HepG2 (cell line): ENCODE measurements around the gene JAKMIP2. TPM values are rescaled to one million over a fixed set of nuclear protein-coding genes. Genes with fewer than 3 reads are reported as not detected.

Experiments used
- ATF5 ChIP-seq: sonication (generic); formaldehyde crosslinking; IDR thresholded peaks from 2 replicates; pipeline ENCODE4 v1.4.0; 2020; ENCODE audit warnings: mild to moderate bottlenecking, low read depth, missing genetic modification reagents
- FOXO4 ChIP-seq: sonication (generic); formaldehyde crosslinking; conservative IDR thresholded peaks from 2 replicates; pipeline ENCODE4 v1.8.1; 2023; ENCODE audit warnings: missing genetic modification reagents
- KIAA2018 ChIP-seq: sonication (generic); formaldehyde crosslinking; IDR thresholded peaks from 2 replicates; pipeline ENCODE4 v1.5.0; 2020; ENCODE audit warnings: mild to moderate bottlenecking, missing genetic modification reagents, borderline replicate concordance
- TBP ChIP-seq: sonication (generic); formaldehyde crosslinking; IDR thresholded peaks from 2 replicates; pipeline ENCODE4 v1.5.0; 2020; ENCODE audit warnings: missing genetic modification reagents
- polyA plus RNA-seq, 8 experiments: library from polyadenylated mRNA; depleted of rRNA in 3 of 8; stranded (reverse) in 7 of 8; unstranded in 1 of 8; fragments of >200 nt; fragmentation: Illumina TruSeq in 4 of 8; extraction: Trizol in 4 of 8; gene quantifications; 2 replicates each; pipeline versions ENCODE4 v1.2.1 to v1.2.3, GENCODE V29; 2011 to 2016; ENCODE audit warnings: low read depth in 4 of 8, missing spikeins in 1 of 8, mixed read lengths in 1 of 8; ENCODE audit not compliant: insufficient read depth in 1 of 8
- total RNA-seq, 5 experiments: library from RNA; depleted of rRNA; stranded (reverse); fragments of >200 nt; fragmentation: Illumina TruSeq; extraction: Trizol; gene quantifications; 2 replicates each; pipeline ENCODE4 v1.2.3, GENCODE V29; 2016; ENCODE audit warnings: low read depth in 1 of 5

JAKMIP2 gene
- total and polyA plus RNA-seq, 2 of the 13 experiments (the other 11 are each of a cell fraction or from before 2014, with no cell fraction given), result 0.04 to 2.1 TPM

- TF ChIP-seq KIAA2018 (CRISPR knock-in tag) (no peak), TBP (CRISPR knock-in tag) (no peak), FOXO4 (no peak), ATF5 (CRISPR knock-in tag) (no peak)
Observed at GRCh38 chr5:147813696-147814095, 31.2 kb upstream of the JAKMIP2 start (continued).
